OCI-LY3 (cell line): Measurements from ENCODE around the gene RAB11FIP4.

ENCODE experiments used
- H2AFZ ChIP-seq: fragments of 200-600, 300-600 bp; shearing (Covaris generic); 2 replicates; pipeline ENCODE4 v1.6.0; 2014; ENCODE audit warnings: antibody characterized with exemption, low read depth, low read length
- H3K27ac ChIP-seq: fragments of 200-600, 300-600 bp; sonication (generic); 2 replicates; pipeline ENCODE4 v1.5.1; 2014; ENCODE audit warnings: mild to moderate bottlenecking, low read length, moderate library complexity, mixed read lengths
- H3K27me3 ChIP-seq: fragments of 200-600, 300-600 bp; sonication (generic); 2 replicates; pipeline ENCODE4 v1.6.1; 2014; ENCODE audit warnings: low read depth, low read length, mixed read lengths
- H3K36me3 ChIP-seq: fragments of 200-600, 300-600 bp; sonication (generic); replicated peaks from 2 replicates; pipeline ENCODE3; 2014; ENCODE audit warnings: low read depth, low read length, mixed read lengths
- H3K4me1 ChIP-seq: fragments of 300-600, 200-600 bp; sonication (generic); 2 replicates; pipeline ENCODE4 v1.6.1; 2014; ENCODE audit warnings: low read length, mixed read lengths
- H3K4me2 ChIP-seq: fragments of 200-600, 300-600 bp; sonication (generic); 2 replicates; pipeline ENCODE4 v1.6.1; 2014; ENCODE audit warnings: low read length, mixed read lengths
- H3K4me3 ChIP-seq: fragments of 300-600, 200-600 bp; sonication (generic); 2 replicates; pipeline ENCODE4 v1.5.1; 2014; ENCODE audit warnings: antibody characterized with exemption, mild to moderate bottlenecking, low read length, moderate library complexity
- H3K79me2 ChIP-seq: fragments of 300-600, 200-600 bp; shearing (Covaris generic); 2 replicates; pipeline ENCODE4 v1.6.1; 2014; ENCODE audit warnings: mild to moderate bottlenecking, low read length, mixed read lengths
- H3K9ac ChIP-seq: fragments of 300-600, 200-600 bp; shearing (Covaris generic); 2 replicates; pipeline ENCODE4 v1.6.0; 2014; ENCODE audit warnings: mild to moderate bottlenecking, low read length, moderate library complexity
- H3K9me3 ChIP-seq: fragments of 200-600, 300-600 bp; shearing (Covaris generic); 2 replicates; pipeline ENCODE4 v1.6.1; 2014; ENCODE audit warnings: low read length, mixed read lengths; ENCODE audit not compliant: insufficient read depth
- H4K20me1 ChIP-seq: fragments of 200-600, 300-600 bp; sonication (generic); 2 replicates; pipeline ENCODE4 v1.6.1; 2016; ENCODE audit warnings: low read length, mixed read lengths; ENCODE audit not compliant: insufficient read depth
- CTCF ChIP-seq: fragments of 200-600, 300-600 bp; sonication (generic); IDR thresholded peaks from 2 replicates; pipeline ENCODE4 v1.5.1; 2014; ENCODE audit warnings: antibody characterized with exemption, low read length, low read depth
- EZH2phosphoT487 ChIP-seq: fragments of 200-600 bp; shearing (Covaris generic); IDR thresholded peaks from 2 replicates; pipeline ENCODE4 v1.6.1; 2018; ENCODE audit warnings: antibody characterized with exemption, mixed run types, low read depth

The RAB11FIP4 gene

GRCh38 chr17:31397256-31397939 is 5.9 kb downstream of the RAB11FIP4 start:
- no peaks in the 10 kb centered on the region for H4K20me1 ChIP-seq
- no peaks in the 10 kb centered on the region for H3K36me3 ChIP-seq
- H3K27me3 ChIP-seq: no peaks in the 10 kb centered on the region
- no peak overlapping the region for H2AFZ ChIP-seq
- no peak for TF ChIP-seq CTCF
- TF ChIP-seq EZH2phosphoT487: no peak
- H3K9ac ChIP-seq: no peak overlapping the region
- H3K4me3 ChIP-seq: no peak overlapping the region
- no peaks in the 10 kb centered on the region for H3K4me1 ChIP-seq
- H3K27ac ChIP-seq: no peak overlapping the region
- H3K79me2 ChIP-seq: no peaks in the 10 kb centered on the region
- no peak overlapping the region for H3K4me2 ChIP-seq
- H3K9me3 ChIP-seq: no peaks in the 10 kb centered on the region

- no peaks in the 10 kb centered on the region for H4K20me1 ChIP-seq
- H3K79me2 ChIP-seq: no peaks in the 10 kb centered on the region
- no peaks in the 10 kb centered on the region for H3K4me1 ChIP-seq
- H2AFZ ChIP-seq: no peak overlapping the region
- no peak overlapping the region for H3K4me2 ChIP-seq
- no peaks in the 10 kb centered on the region for H3K9me3 ChIP-seq
- H3K36me3 ChIP-seq: no peaks in the 10 kb centered on the region
- no peak overlapping the region for H3K27ac ChIP-seq
- H3K4me3 ChIP-seq: no peak overlapping the region
- H3K27me3 ChIP-seq: no peaks in the 10 kb centered on the region
- TF ChIP-seq EZH2phosphoT487 (no peak), CTCF (no peak)
- H3K9ac ChIP-seq: no peak overlapping the region
These were observed 7.2 kb downstream of the RAB11FIP4 start for GRCh38 chr17:31398381-31399311.

- H3K4me3 ChIP-seq: no peak overlapping the region
- H3K9me3 ChIP-seq: no peaks in the 10 kb centered on the region
- H3K9ac ChIP-seq: no peak overlapping the region
- no peak overlapping the region for H2AFZ ChIP-seq
- no peak for TF ChIP-seq EZH2phosphoT487
- no peak for TF ChIP-seq CTCF
- H3K36me3 ChIP-seq: no peaks in the 10 kb centered on the region
- no peaks in the 10 kb centered on the region for H3K79me2 ChIP-seq
- no peak overlapping the region for H3K4me2 ChIP-seq
- no peaks in the 10 kb centered on the region for H3K27me3 ChIP-seq
- H3K27ac ChIP-seq: no peak overlapping the region
- no peaks in the 10 kb centered on the region; the same call in 1 of the 2 replicates for H3K4me1 ChIP-seq
- no peaks in the 10 kb centered on the region for H4K20me1 ChIP-seq
These were observed 9.0 kb downstream of the RAB11FIP4 start for GRCh38 chr17:31400481-31400950.
